DND-41 (cell line): Measurements from ENCODE around the gene COX7A2L.

ENCODE experiments used
- ATAC-seq: fragments of 200-7000 bp; cut with Tn5 transposase; 3 replicates; pipeline ENCODE4 v1.9.1; 2021; ENCODE audit warnings: low read depth; ENCODE audit not compliant: insufficient read depth
- DNase-seq: peaks from one replicate; pipeline ENCODE4 v3.0.0-alpha.2; 2020
- H2AFZ ChIP-seq: 2 replicates; pipeline ENCODE4 v1.6.0; 2012; ENCODE audit warnings: low read depth, low read length
- H3K27ac ChIP-seq: 2 replicates; pipeline ENCODE4 v1.5.1; 2012; ENCODE audit warnings: low read length, inconsistent platforms
- H3K27me3 ChIP-seq: fragments of 200-600 bp; sonication (generic); 2 replicates; pipeline ENCODE4 v1.6.0; 2012; ENCODE audit warnings: low read length, mild to moderate bottlenecking, inconsistent platforms; ENCODE audit not compliant: insufficient read depth, poor library complexity
- H3K36me3 ChIP-seq: 2 replicates; pipeline ENCODE4 v1.5.1; 2012; ENCODE audit warnings: low read length, inconsistent platforms; ENCODE audit not compliant: insufficient read depth
- H3K4me1 ChIP-seq: 2 replicates; pipeline ENCODE4 v1.5.1; 2012; ENCODE audit warnings: mild to moderate bottlenecking, low read length; ENCODE audit not compliant: insufficient read depth
- H3K4me2 ChIP-seq: 2 replicates; pipeline ENCODE4 v1.6.0; 2012; ENCODE audit warnings: mild to moderate bottlenecking, moderate library complexity, low read length, inconsistent platforms; ENCODE audit not compliant: insufficient read depth
- H3K4me3 ChIP-seq, 2 experiments: fragments of 200-600 bp in 1 of 2; shearing (Covaris generic) in 1 of 2; 2 replicates each; pipeline ENCODE4 v1.5.1; 2012 to 2016; ENCODE audit warnings: inconsistent platforms in 2 of 2, low read length in 2 of 2, mild to moderate bottlenecking in 2 of 2, low read depth in 1 of 2, moderate library complexity in 1 of 2
- H3K79me2 ChIP-seq: 2 replicates; pipeline ENCODE4 v1.6.0; 2012; ENCODE audit warnings: low read length, inconsistent platforms; ENCODE audit not compliant: insufficient read depth
- H3K9ac ChIP-seq: 2 replicates; pipeline ENCODE4 v1.6.0; 2012; ENCODE audit warnings: low read depth, mild to moderate bottlenecking, inconsistent platforms, low read length, moderate library complexity
- H3K9me3 ChIP-seq: 2 replicates; pipeline ENCODE4 v1.5.1; 2012; ENCODE audit warnings: low read length, moderate library complexity, mild to moderate bottlenecking, inconsistent platforms; ENCODE audit not compliant: insufficient read depth, severe bottlenecking
- H4K20me1 ChIP-seq: 2 replicates; pipeline ENCODE4 v1.6.0; 2012; ENCODE audit warnings: low read length; ENCODE audit not compliant: insufficient read depth
- EZH2 ChIP-seq: IDR thresholded peaks from 3 replicates; pipeline ENCODE4 v1.6.1; 2012; ENCODE audit warnings: borderline replicate concordance, low read depth, mild to moderate bottlenecking, moderate library complexity, low read length, inconsistent platforms; ENCODE audit not compliant: severe bottlenecking
- TF ChIP-seq, protein P1 (sequence below): IDR thresholded peaks from 2 replicates; pipeline ENCODE4 v1.5.1; 2012; ENCODE audit warnings: borderline replicate concordance, low read length, moderate library complexity, mild to moderate bottlenecking; ENCODE audit not compliant: poor library complexity, severe bottlenecking; ENCODE audit errors: extremely low read depth

COX7A2L gene

DNA sequence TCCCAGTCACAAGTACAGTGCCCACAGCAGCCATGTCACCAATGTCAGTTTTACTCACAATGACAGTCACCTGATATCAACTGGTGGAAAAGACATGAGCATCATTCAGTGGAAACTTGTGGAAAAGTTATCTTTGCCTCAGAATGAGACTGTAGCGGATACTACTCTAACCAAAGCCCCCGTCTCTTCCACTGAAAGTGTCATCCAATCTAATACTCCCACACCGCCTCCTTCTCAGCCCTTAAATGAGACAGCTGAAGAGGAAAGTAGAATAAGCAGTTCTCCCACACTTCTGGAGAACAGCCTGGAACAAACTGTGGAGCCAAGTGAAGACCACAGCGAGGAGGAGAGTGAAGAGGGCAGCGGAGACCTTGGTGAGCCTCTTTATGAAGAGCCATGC, 31.3 kb downstream of the COX7A2L start:
- TF ChIP-seq EZH2, result no peak
- TF ChIP-seq, protein P1, sequence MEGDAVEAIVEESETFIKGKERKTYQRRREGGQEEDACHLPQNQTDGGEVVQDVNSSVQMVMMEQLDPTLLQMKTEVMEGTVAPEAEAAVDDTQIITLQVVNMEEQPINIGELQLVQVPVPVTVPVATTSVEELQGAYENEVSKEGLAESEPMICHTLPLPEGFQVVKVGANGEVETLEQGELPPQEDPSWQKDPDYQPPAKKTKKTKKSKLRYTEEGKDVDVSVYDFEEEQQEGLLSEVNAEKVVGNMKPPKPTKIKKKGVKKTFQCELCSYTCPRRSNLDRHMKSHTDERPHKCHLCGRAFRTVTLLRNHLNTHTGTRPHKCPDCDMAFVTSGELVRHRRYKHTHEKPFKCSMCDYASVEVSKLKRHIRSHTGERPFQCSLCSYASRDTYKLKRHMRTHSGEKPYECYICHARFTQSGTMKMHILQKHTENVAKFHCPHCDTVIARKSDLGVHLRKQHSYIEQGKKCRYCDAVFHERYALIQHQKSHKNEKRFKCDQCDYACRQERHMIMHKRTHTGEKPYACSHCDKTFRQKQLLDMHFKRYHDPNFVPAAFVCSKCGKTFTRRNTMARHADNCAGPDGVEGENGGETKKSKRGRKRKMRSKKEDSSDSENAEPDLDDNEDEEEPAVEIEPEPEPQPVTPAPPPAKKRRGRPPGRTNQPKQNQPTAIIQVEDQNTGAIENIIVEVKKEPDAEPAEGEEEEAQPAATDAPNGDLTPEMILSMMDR, result no peak
- Histone ChIP-seq H3K4me1 (no peaks in the 10 kb centered on the region), H4K20me1 (no peaks in the 10 kb centered on the region), H3K36me3 (peaks cover 80% of the 10 kb centered on the region), H3K4me2 (no peak overlapping the region), H3K9me3 (no peaks in the 10 kb centered on the region), H3K4me3 (no peak overlapping the region), H2AFZ (no peak overlapping the region), H3K9ac (no peak overlapping the region), H3K27me3 (no peaks in the 10 kb centered on the region), H3K27ac (no peak overlapping the region), H3K79me2 (no peaks in the 10 kb centered on the region)
- ATAC-seq (no peak), DNase-seq (no peak)

DNA sequence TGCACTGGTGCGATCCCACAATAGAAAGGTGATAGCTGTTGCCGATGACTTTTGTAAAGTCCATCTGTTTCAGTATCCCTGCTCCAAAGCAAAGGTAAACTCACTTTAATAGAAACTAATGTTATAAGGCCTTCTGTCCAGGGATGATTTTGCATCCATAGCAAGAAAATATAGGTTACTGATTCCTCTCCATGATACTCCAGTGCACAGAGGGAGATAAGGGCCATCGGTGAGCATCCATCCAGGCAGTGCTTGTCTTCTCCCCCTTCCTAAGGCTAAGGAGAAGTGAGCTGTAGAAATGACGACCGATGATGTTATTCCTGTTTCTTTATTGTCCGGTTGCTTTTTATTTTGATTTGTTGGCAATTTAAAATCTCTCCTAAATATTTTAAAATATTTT, 32.1 kb downstream of the COX7A2L start:
- no peak overlapping the region for H3K4me3 ChIP-seq
- no peaks in the 10 kb centered on the region for H3K4me1 ChIP-seq
- no peak for TF ChIP-seq EZH2
- TF ChIP-seq, protein P1, result no peak
- H3K4me2 ChIP-seq, result no peak overlapping the region
- peaks cover 76% of the 10 kb centered on the region for H3K36me3 ChIP-seq
- H3K9me3 ChIP-seq, result no peaks in the 10 kb centered on the region
- no peaks in the 10 kb centered on the region for H4K20me1 ChIP-seq
- no peak overlapping the region for H2AFZ ChIP-seq
- H3K27me3 ChIP-seq, result no peaks in the 10 kb centered on the region
- H3K9ac ChIP-seq, result no peak overlapping the region
- H3K79me2 ChIP-seq, result no peaks in the 10 kb centered on the region
- H3K27ac ChIP-seq, result no peak overlapping the region
- ATAC-seq (no peak), DNase-seq (no peak)

DNA sequence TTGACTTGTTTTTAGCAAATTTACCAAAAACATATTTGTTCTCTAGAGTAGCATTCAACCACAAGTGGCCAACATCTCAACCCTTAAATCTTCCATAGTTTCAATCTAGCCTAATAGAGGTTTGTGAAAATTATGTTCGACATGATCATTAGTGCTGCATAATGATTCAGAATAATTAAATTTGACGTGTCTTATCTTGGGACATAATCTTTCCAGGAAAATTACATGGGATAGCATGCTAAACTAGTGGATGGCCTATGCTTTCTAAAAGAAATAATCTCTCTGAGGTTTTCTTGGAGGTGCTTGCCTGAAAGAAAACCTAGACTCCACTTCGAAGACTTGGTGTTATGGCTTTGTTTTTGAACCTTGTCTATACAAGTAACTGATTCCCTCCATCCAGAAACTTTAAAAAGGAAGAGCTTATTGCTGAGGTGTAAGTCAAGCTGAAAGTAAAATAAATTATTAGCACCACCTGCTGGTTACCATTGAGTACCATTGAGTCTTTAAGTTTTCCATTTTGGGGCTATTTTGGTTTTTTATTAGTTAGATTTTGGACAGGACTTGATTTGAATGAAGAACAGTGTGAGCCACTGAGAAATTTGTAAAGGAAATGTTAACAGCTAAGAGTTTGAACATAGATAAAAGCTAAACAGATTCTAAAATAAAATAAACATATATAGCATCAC, 32.7 kb downstream of the COX7A2L start:
- H3K36me3 ChIP-seq, result peaks cover 70% of the 10 kb centered on the region
- no peak overlapping the region for H2AFZ ChIP-seq
- no peak for DNase-seq

More for the DNA sequence above, 32.7 kb downstream of the COX7A2L start:
- no peaks in the 10 kb centered on the region for H3K79me2 ChIP-seq
- ATAC-seq, result peak; percentile 80
- no peak overlapping the region for H3K4me3 ChIP-seq
- no peak overlapping the region for H3K4me2 ChIP-seq
- no peak for TF ChIP-seq EZH2
- TF ChIP-seq, protein P1, result peak; percentile 68
- no peak overlapping the region for H3K27ac ChIP-seq
- no peaks in the 10 kb centered on the region for H4K20me1 ChIP-seq
- H3K4me1 ChIP-seq, result no peaks in the 10 kb centered on the region
- H3K9ac ChIP-seq, result no peak overlapping the region
- H3K27me3 ChIP-seq, result no peaks in the 10 kb centered on the region
- no peaks in the 10 kb centered on the region for H3K9me3 ChIP-seq
